WI38 (cell line): ENCODE data around the gene UTP18.
"Not testable (repeated sequence)": the region's sequence is repeated elsewhere in the genome, so short reads cannot be mapped to it uniquely, and the experiment has no call there.

Source experiments
- H3K4me3 ChIP-seq: 2 replicates; pipeline ENCODE4 v1.5.1; 2011; ENCODE audit warnings: low read depth, mild to moderate bottlenecking, control low read depth, low read length
- TF ChIP-seq, protein P1 (sequence below): IDR thresholded peaks from 2 replicates; pipeline ENCODE4 v1.5.1; 2012; ENCODE audit warnings: low read depth, mild to moderate bottlenecking, control low read depth, low read length

Gene UTP18

GRCh38 chr17:51258756-51259563 lies 1.4 kb upstream of the UTP18 start:
- TF ChIP-seq, protein P1, sequence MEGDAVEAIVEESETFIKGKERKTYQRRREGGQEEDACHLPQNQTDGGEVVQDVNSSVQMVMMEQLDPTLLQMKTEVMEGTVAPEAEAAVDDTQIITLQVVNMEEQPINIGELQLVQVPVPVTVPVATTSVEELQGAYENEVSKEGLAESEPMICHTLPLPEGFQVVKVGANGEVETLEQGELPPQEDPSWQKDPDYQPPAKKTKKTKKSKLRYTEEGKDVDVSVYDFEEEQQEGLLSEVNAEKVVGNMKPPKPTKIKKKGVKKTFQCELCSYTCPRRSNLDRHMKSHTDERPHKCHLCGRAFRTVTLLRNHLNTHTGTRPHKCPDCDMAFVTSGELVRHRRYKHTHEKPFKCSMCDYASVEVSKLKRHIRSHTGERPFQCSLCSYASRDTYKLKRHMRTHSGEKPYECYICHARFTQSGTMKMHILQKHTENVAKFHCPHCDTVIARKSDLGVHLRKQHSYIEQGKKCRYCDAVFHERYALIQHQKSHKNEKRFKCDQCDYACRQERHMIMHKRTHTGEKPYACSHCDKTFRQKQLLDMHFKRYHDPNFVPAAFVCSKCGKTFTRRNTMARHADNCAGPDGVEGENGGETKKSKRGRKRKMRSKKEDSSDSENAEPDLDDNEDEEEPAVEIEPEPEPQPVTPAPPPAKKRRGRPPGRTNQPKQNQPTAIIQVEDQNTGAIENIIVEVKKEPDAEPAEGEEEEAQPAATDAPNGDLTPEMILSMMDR, result no peak
- peak overlapping the region; percentile 89 for H3K4me3 ChIP-seq

- peak within 1 kb of the TSS; percentile 89 for H3K4me3 ChIP-seq
- TF ChIP-seq, protein P1, result no peak
Observed at GRCh38 chr17:51259564-51260236, 646 bp upstream of the UTP18 start, which contains the start of gene MBTD1. MBTD1 (minus strand) TSS chr17:51260049; CDS start chr17:51225161, 34,888 bp downstream.

GRCh38 chr17:51261024-51261963 lies 948 bp downstream of the UTP18 start:
- TF ChIP-seq, protein P1, result no peak

GRCh38 chr17:51263006-51263405 lies 2.7 kb downstream of the UTP18 start:
- no peak overlapping the region for H3K4me3 ChIP-seq
- TF ChIP-seq, protein P1, result no peak

More at GRCh38 chr17:51261024-51261963, 948 bp downstream of the UTP18 start:
- H3K4me3 ChIP-seq, result peak overlapping the region; percentile 89

DNA sequence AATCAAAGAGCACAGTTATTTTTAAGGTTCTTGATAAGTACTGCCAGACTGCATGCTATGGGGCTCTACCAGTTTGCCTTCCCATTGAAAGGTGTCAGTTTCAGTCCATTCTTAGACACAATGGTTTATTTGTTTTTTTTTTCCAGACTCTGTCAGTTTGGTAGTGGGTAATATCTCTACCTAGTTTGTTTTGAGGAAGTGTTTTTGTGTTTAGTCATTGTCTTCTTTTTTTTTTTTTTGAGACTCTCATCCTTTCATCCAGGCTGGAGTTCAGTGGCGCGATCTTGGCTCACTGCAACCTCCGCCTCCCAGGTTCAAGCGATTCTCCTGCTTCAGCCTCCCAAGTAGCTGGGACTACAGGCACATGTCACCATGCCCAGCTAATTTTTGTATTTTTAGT lies 4.1 kb downstream of the UTP18 start:
- not testable (repeated sequence) for H3K4me3 ChIP-seq

GRCh38 chr17:51269991-51270390 lies 9.6 kb downstream of the UTP18 start:
- H3K4me3 ChIP-seq, result no peak overlapping the region
- TF ChIP-seq, protein P1, result no peak

- TF ChIP-seq, protein P1, result no peak
- H3K4me3 ChIP-seq, result no peak overlapping the region
Observed at GRCh38 chr17:51270636-51271035, 10.3 kb downstream of the UTP18 start.
